Astrocyte (in vitro differentiated cells and primary cell): Measurements from ENCODE around the gene SPARCL1. TPM values are rescaled to one million over a fixed set of nuclear protein-coding genes. Genes with fewer than 3 reads are reported as not detected.

Experiments
- DNase-seq: peaks from one replicate; pipeline ENCODE4 v3.0.0-alpha.2; 2010; ENCODE audit warnings: low read depth
- FAIRE-seq: peaks from 2 replicates; lab custom pipeline; 2011; peaks lifted over from hg19 to GRCh38; lab: Jason Lieb, UNC
- H2AFZ ChIP-seq: 2 replicates; pipeline ENCODE4 v1.6.0; 2012; ENCODE audit warnings: low read depth, low read length, inconsistent platforms
- H3K27ac ChIP-seq: 2 replicates; pipeline ENCODE4 v1.5.1; 2011; ENCODE audit warnings: low read depth, low read length, inconsistent platforms
- H3K27me3 ChIP-seq: 2 replicates; pipeline ENCODE4 v1.6.0; 2011; ENCODE audit warnings: low read length, inconsistent platforms; ENCODE audit not compliant: insufficient read depth
- H3K36me3 ChIP-seq: 2 replicates; pipeline ENCODE4 v1.5.1; 2011; ENCODE audit warnings: low read length, inconsistent platforms; ENCODE audit not compliant: insufficient read depth
- H3K4me1 ChIP-seq: 2 replicates; pipeline ENCODE4 v1.5.1; 2011; ENCODE audit warnings: low read length, inconsistent platforms; ENCODE audit not compliant: insufficient read depth
- H3K4me2 ChIP-seq: 2 replicates; pipeline ENCODE4 v1.6.0; 2012; ENCODE audit warnings: low read length, inconsistent platforms
- H3K4me3 ChIP-seq: 2 replicates; pipeline ENCODE4 v1.5.1; 2011; ENCODE audit warnings: low read depth, mild to moderate bottlenecking, low read length, inconsistent platforms; ENCODE audit not compliant: insufficient read depth
- H3K79me2 ChIP-seq: 2 replicates; pipeline ENCODE4 v1.6.0; 2012; ENCODE audit warnings: mild to moderate bottlenecking, low read length, inconsistent platforms; ENCODE audit not compliant: insufficient read depth
- H3K9ac ChIP-seq: 2 replicates; pipeline ENCODE4 v1.6.0; 2012; ENCODE audit warnings: mild to moderate bottlenecking, low read length, inconsistent platforms
- H3K9me3 ChIP-seq: 2 replicates; pipeline ENCODE4 v1.5.1; 2012; ENCODE audit warnings: low read depth, mild to moderate bottlenecking, low read length, inconsistent platforms; ENCODE audit not compliant: insufficient read depth
- H4K20me1 ChIP-seq: 2 replicates; pipeline ENCODE4 v1.6.0; 2012; ENCODE audit warnings: low read length, inconsistent platforms; ENCODE audit not compliant: insufficient read depth
- H3K27ac Mint-ChIP-seq: one replicate; pipeline ENCODE4 v1.8.0; 2021; ENCODE audit warnings: mild to moderate bottlenecking, mixed read lengths; ENCODE audit not compliant: unreplicated experiment
- H3K27me3 Mint-ChIP-seq: one replicate; pipeline ENCODE4 v1.8.0; 2021; ENCODE audit warnings: low read depth, mixed read lengths; ENCODE audit not compliant: unreplicated experiment
- H3K36me3 Mint-ChIP-seq: one replicate; pipeline ENCODE4 v1.8.0; 2021; ENCODE audit warnings: low read depth, mixed read lengths; ENCODE audit not compliant: unreplicated experiment
- H3K4me1 Mint-ChIP-seq: one replicate; pipeline ENCODE4 v1.8.0; 2021; ENCODE audit warnings: low read depth, mixed read lengths; ENCODE audit not compliant: unreplicated experiment
- H3K4me3 Mint-ChIP-seq: one replicate; pipeline ENCODE4 v1.8.0; 2021; ENCODE audit warnings: mild to moderate bottlenecking, moderate library complexity, mixed read lengths; ENCODE audit not compliant: unreplicated experiment
- H3K9me3 Mint-ChIP-seq: one replicate; pipeline ENCODE4 v1.8.0; 2021; ENCODE audit warnings: mild to moderate bottlenecking, mixed read lengths; ENCODE audit not compliant: unreplicated experiment
- EZH2 ChIP-seq: IDR thresholded peaks from 2 replicates; pipeline ENCODE4 v1.6.1; 2012; ENCODE audit warnings: mild to moderate bottlenecking, low read length, inconsistent platforms; ENCODE audit not compliant: insufficient read depth
- total RNA-seq: library from RNA; stranded (reverse); gene quantifications from 2 replicates; pipeline ENCODE4 v1.2.1, GENCODE V29; 2021
- TF ChIP-seq, protein P1 (sequence below): IDR thresholded peaks from 2 replicates; pipeline ENCODE4 v1.5.1; 2011; ENCODE audit warnings: low read depth, mild to moderate bottlenecking, inconsistent platforms, low read length, moderate library complexity; ENCODE audit not compliant: insufficient read depth

Gene SPARCL1
- total RNA-seq, 1 donor from 2014 or later, result 0.25 TPM

DNA sequence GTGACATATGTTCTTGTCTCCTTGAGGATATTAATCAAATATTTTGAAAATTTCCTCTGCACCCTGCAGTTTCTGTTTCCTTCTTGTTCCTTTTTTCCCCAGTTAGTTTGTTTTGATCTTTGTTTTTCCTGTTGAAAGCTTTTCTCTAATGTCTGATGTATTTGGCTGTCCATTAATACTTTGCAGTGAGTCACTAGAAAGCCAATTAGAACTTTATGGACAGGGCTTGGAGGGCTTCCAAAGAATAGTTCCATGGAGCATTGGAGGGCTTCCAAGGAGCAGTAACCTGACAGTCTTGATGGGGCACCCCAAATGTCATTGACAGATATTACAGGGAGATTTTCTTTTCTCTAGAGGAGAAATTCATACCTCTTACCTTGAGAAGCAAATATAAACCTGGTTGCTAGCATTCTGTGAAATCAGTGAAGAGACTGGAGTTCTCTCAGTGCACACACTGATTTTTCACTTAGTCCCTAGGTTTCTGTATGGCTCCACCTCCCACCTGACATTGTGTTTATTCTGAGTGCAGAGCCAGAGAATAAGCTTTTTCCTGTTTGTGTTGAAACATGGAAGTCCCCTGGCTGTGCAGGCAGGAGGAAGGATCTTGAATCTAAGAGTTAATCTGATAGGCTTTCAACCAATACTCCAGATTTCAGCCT is 26.5 kb downstream of the SPARCL1 start:
- H3K9me3 ChIP-seq, result no peaks in the 10 kb centered on the region
- H3K4me1 ChIP-seq, result peaks cover 19% of the 10 kb centered on the region
- H3K9me3 Mint-ChIP-seq, result no peaks in the 10 kb centered on the region
- H3K27me3 ChIP-seq, result no peaks in the 10 kb centered on the region
- H3K4me3 ChIP-seq, result no peak overlapping the region
- H3K27ac Mint-ChIP-seq, result no peak overlapping the region
- H2AFZ ChIP-seq, result no peak overlapping the region
- H3K4me3 Mint-ChIP-seq, result no peak overlapping the region
- H3K27me3 Mint-ChIP-seq, result no peaks in the 10 kb centered on the region
- no peaks in the 10 kb centered on the region for H3K79me2 ChIP-seq
- H3K4me1 Mint-ChIP-seq, result peaks cover 13% of the 10 kb centered on the region
- no peaks in the 10 kb centered on the region for H3K36me3 ChIP-seq
- FAIRE-seq, result no peak
- peaks cover 2% of the 10 kb centered on the region for H3K36me3 Mint-ChIP-seq
- TF ChIP-seq, protein P1, sequence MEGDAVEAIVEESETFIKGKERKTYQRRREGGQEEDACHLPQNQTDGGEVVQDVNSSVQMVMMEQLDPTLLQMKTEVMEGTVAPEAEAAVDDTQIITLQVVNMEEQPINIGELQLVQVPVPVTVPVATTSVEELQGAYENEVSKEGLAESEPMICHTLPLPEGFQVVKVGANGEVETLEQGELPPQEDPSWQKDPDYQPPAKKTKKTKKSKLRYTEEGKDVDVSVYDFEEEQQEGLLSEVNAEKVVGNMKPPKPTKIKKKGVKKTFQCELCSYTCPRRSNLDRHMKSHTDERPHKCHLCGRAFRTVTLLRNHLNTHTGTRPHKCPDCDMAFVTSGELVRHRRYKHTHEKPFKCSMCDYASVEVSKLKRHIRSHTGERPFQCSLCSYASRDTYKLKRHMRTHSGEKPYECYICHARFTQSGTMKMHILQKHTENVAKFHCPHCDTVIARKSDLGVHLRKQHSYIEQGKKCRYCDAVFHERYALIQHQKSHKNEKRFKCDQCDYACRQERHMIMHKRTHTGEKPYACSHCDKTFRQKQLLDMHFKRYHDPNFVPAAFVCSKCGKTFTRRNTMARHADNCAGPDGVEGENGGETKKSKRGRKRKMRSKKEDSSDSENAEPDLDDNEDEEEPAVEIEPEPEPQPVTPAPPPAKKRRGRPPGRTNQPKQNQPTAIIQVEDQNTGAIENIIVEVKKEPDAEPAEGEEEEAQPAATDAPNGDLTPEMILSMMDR, result no peak
- TF ChIP-seq EZH2, result no peak
- H4K20me1 ChIP-seq, result no peaks in the 10 kb centered on the region
- DNase-seq, result no peak
- H3K27ac ChIP-seq, result no peak overlapping the region
- no peak overlapping the region for H3K9ac ChIP-seq
- H3K4me2 ChIP-seq, result no peak overlapping the region

DNA sequence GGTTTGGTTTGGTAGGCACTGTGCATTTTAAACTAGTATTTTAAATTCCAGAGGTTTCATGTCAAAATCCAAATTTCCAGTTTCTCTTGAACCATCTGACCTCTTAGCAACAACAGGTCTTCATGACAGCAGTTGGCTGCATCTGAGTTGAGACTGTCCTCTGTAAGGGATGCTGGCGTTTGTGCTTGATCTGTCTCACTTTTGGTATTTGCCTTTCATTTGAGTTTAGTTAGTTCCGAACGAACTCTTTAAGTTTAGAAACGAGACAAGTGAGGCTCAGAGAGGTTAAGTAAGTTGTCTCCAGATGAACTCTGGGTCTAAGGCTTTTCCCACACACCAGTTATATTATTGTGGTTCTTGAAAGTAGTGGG is 29.1 kb downstream of the SPARCL1 start:
- H3K36me3 ChIP-seq, result no peaks in the 10 kb centered on the region
- Mint-ChIP-seq H3K36me3 (peaks cover 2% of the 10 kb centered on the region), H3K4me1 (peaks cover 7% of the 10 kb centered on the region), H3K27ac (no peak overlapping the region), H3K4me3 (no peak overlapping the region), H3K9me3 (no peaks in the 10 kb centered on the region), H3K27me3 (no peaks in the 10 kb centered on the region)
- no peak overlapping the region for H2AFZ ChIP-seq
- FAIRE-seq (no peak), DNase-seq (no peak)
- H3K9ac ChIP-seq, result no peak overlapping the region
- no peaks in the 10 kb centered on the region for H3K27me3 ChIP-seq
- H3K79me2 ChIP-seq, result no peaks in the 10 kb centered on the region
- no peak overlapping the region for H3K4me2 ChIP-seq
- peaks cover 11% of the 10 kb centered on the region for H3K4me1 ChIP-seq
- no peak overlapping the region for H3K4me3 ChIP-seq
- TF ChIP-seq EZH2, result no peak
- no peaks in the 10 kb centered on the region for H4K20me1 ChIP-seq
- H3K27ac ChIP-seq, result no peak overlapping the region
- H3K9me3 ChIP-seq, result no peaks in the 10 kb centered on the region

DNA sequence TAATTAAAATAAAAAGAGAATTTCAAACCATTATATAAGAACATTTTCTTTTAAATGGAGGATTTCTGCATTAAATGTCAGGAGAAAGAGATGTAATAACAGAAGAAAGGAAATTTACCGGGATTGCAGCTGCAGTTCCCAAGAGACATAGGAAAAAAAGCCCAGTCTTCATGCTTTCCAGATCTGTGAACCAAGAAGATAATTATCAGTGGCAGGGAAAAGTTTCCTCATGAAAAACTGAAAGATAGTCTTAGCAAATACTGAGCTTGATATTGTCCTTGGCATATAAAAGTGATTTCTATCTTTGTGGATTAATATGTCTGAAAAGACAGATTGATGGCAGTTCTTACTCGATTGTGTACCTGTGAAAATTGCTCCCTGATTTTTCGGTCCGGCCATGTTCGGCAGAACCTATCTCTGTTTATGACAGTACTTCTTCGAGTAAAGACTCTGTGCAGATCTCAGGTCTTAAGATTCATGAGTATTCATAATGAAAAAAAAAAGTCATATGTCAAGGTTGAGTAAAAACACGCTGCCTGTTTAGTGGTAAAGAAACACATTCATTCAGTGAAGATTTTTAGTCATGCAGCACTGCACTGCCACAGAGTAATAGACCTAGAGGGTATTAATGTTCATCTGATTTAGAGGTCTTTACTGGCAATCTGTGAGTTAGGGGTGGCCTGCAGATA is 29.6 kb downstream of the SPARCL1 start:
- no peak overlapping the region for H3K27ac Mint-ChIP-seq
- H3K36me3 Mint-ChIP-seq, result peaks cover 2% of the 10 kb centered on the region
- H3K27me3 Mint-ChIP-seq, result no peaks in the 10 kb centered on the region
- H3K9ac ChIP-seq, result no peak overlapping the region
- no peaks in the 10 kb centered on the region for H3K9me3 ChIP-seq
- H3K27ac ChIP-seq, result no peak overlapping the region
- H3K27me3 ChIP-seq, result no peaks in the 10 kb centered on the region
- no peak overlapping the region for H3K4me2 ChIP-seq
- no peak overlapping the region for H2AFZ ChIP-seq
- H3K9me3 Mint-ChIP-seq, result no peaks in the 10 kb centered on the region
- DNase-seq, result no peak
- no peak for FAIRE-seq
- peaks cover 11% of the 10 kb centered on the region for H3K4me1 ChIP-seq
- H3K79me2 ChIP-seq, result no peaks in the 10 kb centered on the region
- TF ChIP-seq, protein P1, result no peak
- TF ChIP-seq EZH2, result no peak
- H3K36me3 ChIP-seq, result no peaks in the 10 kb centered on the region
- H4K20me1 ChIP-seq, result no peaks in the 10 kb centered on the region
- no peak overlapping the region for H3K4me3 Mint-ChIP-seq
- peaks cover 7% of the 10 kb centered on the region for H3K4me1 Mint-ChIP-seq
- H3K4me3 ChIP-seq, result no peak overlapping the region
